H9 (cell line): ENCODE data around the gene C5orf22. TPM values are rescaled to one million over a fixed set of nuclear protein-coding genes. Genes with fewer than 3 reads are reported as not detected.

Experiments used
- DNase-seq: peaks from one replicate; pipeline ENCODE4 v3.0.0-alpha.2; 2017
- H2AFZ ChIP-seq: one replicate; pipeline ENCODE4 v1.6.1; 2013; ENCODE audit warnings: mild to moderate bottlenecking, low read length, control low read depth, moderate library complexity
- H2AK5ac ChIP-seq: 2 replicates; pipeline ENCODE4 v1.6.1; 2013; ENCODE audit warnings: low read length, control low read depth, mixed read lengths; ENCODE audit not compliant: insufficient read length
- H2BK120ac ChIP-seq: one replicate; pipeline ENCODE4 v1.6.1; 2013; ENCODE audit warnings: low read depth, mild to moderate bottlenecking, low read length, control low read depth, inconsistent platforms; ENCODE audit not compliant: poor library complexity, severe bottlenecking
- H2BK12ac ChIP-seq: 2 replicates; pipeline ENCODE4 v1.6.1; 2013; ENCODE audit warnings: low read length, control low read depth, mixed read lengths, low read depth; ENCODE audit not compliant: insufficient read length
- H2BK15ac ChIP-seq: 2 replicates; pipeline ENCODE4 v1.6.1; 2013; ENCODE audit warnings: low read depth, low read length, control low read depth
- H2BK20ac ChIP-seq: one replicate; pipeline ENCODE4 v1.6.1; 2013; ENCODE audit warnings: low read depth, mild to moderate bottlenecking, low read length, control low read depth, inconsistent platforms; ENCODE audit not compliant: poor library complexity, severe bottlenecking
- H2BK5ac ChIP-seq: 2 replicates; pipeline ENCODE4 v1.6.1; 2013; ENCODE audit warnings: low read length, control low read depth, mixed read lengths; ENCODE audit not compliant: insufficient read length
- H3K14ac ChIP-seq: 2 replicates; pipeline ENCODE4 v1.6.1; 2013; ENCODE audit warnings: low read length, control low read depth; ENCODE audit not compliant: insufficient read depth
- H3K18ac ChIP-seq: 2 replicates; pipeline ENCODE4 v1.6.1; 2013; ENCODE audit warnings: low read depth, mild to moderate bottlenecking, mixed read lengths, low read length, control low read depth; ENCODE audit not compliant: insufficient read length
- H3K23ac ChIP-seq: 2 replicates; pipeline ENCODE4 v1.6.1; 2013; ENCODE audit warnings: low read length, control low read depth, mixed read lengths, low read depth; ENCODE audit not compliant: insufficient read length
- H3K23me2 ChIP-seq: 2 replicates; pipeline ENCODE4 v1.6.1; 2013; ENCODE audit warnings: low read depth, mild to moderate bottlenecking, mixed read lengths, low read length, control low read depth; ENCODE audit not compliant: insufficient read length, poor library complexity, severe bottlenecking
- H3K27ac ChIP-seq: 2 replicates; pipeline ENCODE4 v1.5.1; 2013; ENCODE audit warnings: low read length, control low read depth, mixed read lengths, low read depth; ENCODE audit not compliant: insufficient read length
- H3K27me3 ChIP-seq: 2 replicates; pipeline ENCODE4 v1.6.1; 2013; ENCODE audit warnings: low read length, control low read depth, inconsistent platforms; ENCODE audit not compliant: insufficient read depth
- H3K4ac ChIP-seq: 2 replicates; pipeline ENCODE4 v1.6.1; 2013; ENCODE audit warnings: low read depth, mild to moderate bottlenecking, control low read depth, inconsistent platforms, low read length, moderate library complexity
- H3K4me1 ChIP-seq: 2 replicates; pipeline ENCODE4 v1.6.1; 2013; ENCODE audit warnings: low read length, control low read depth, inconsistent platforms; ENCODE audit not compliant: insufficient read depth
- H3K4me2 ChIP-seq: 2 replicates; pipeline ENCODE4 v1.6.1; 2013; ENCODE audit warnings: low read length, control low read depth, mixed read lengths; ENCODE audit not compliant: insufficient read length, insufficient read depth
- H3K56ac ChIP-seq: 2 replicates; pipeline ENCODE4 v1.6.1; 2013; ENCODE audit warnings: low read depth, mild to moderate bottlenecking, mixed read lengths, low read length, control low read depth; ENCODE audit not compliant: insufficient read length
- H3K79me1 ChIP-seq: 2 replicates; pipeline ENCODE4 v1.6.1; 2013; ENCODE audit warnings: low read depth, mild to moderate bottlenecking, moderate library complexity, low read length, control low read depth, inconsistent platforms; ENCODE audit not compliant: insufficient read depth, poor library complexity, severe bottlenecking
- H3K79me2 ChIP-seq: 2 replicates; pipeline ENCODE4 v1.6.1; 2013; ENCODE audit warnings: low read length, control low read depth, inconsistent platforms; ENCODE audit not compliant: insufficient read depth
- H3K9ac ChIP-seq: 2 replicates; pipeline ENCODE4 v1.6.1; 2013; ENCODE audit warnings: low read length, control low read depth, mixed read lengths; ENCODE audit not compliant: insufficient read length; ENCODE audit errors: extremely low read depth
- H3K9me3 ChIP-seq: one replicate; pipeline ENCODE4 v1.6.1; 2013; ENCODE audit warnings: low read depth, low read length, inconsistent platforms; ENCODE audit not compliant: control insufficient read depth
- H3T11ph ChIP-seq: one replicate; pipeline ENCODE4 v1.6.1; 2013; ENCODE audit warnings: mild to moderate bottlenecking, low read length, control low read depth, inconsistent platforms
- H4K20me1 ChIP-seq: one replicate; pipeline ENCODE4 v1.6.1; 2013; ENCODE audit not compliant: control insufficient read depth, insufficient read length, insufficient read depth
- H4K5ac ChIP-seq: 2 replicates; pipeline ENCODE4 v1.6.1; 2013; ENCODE audit warnings: low read depth, mild to moderate bottlenecking, mixed read lengths, low read length, control low read depth; ENCODE audit not compliant: insufficient read length
- H4K8ac ChIP-seq: replicated peaks from 2 replicates; pipeline ENCODE4 v1.6.1; 2013; ENCODE audit warnings: low read length, control low read depth, mixed read lengths, low read depth; ENCODE audit not compliant: insufficient read length
- H4K91ac ChIP-seq: 2 replicates; pipeline ENCODE4 v1.6.1; 2013; ENCODE audit warnings: low read depth, mild to moderate bottlenecking, moderate library complexity, mixed read lengths, low read length, control low read depth; ENCODE audit not compliant: insufficient read length
- H3K27ac Mint-ChIP-seq, 3 experiments: 2 replicates in 2 of 3; 3 replicates in 1 of 3; pipeline ENCODE4 v1.8.0; 2020 to 2021; ENCODE audit warnings: mixed read lengths in 3 of 3, mild to moderate bottlenecking in 1 of 3, moderate library complexity in 1 of 3
- H3K27me3 Mint-ChIP-seq: 2 replicates; pipeline ENCODE4 v1.8.0; 2021; ENCODE audit warnings: low read depth, mild to moderate bottlenecking, moderate library complexity, mixed read lengths
- H3K36me3 Mint-ChIP-seq, 3 experiments: 2 replicates in 2 of 3; 3 replicates in 1 of 3; pipeline ENCODE4 v1.8.0; 2020 to 2021; ENCODE audit warnings: low read depth in 3 of 3, mixed read lengths in 3 of 3; ENCODE audit not compliant: insufficient read depth in 1 of 3
- H3K4me1 Mint-ChIP-seq, 2 experiments: 2 replicates each; pipeline ENCODE4 v1.8.0; 2020; ENCODE audit warnings: mixed read lengths in 2 of 2
- H3K4me3 Mint-ChIP-seq, 2 experiments: 2 replicates in 1 of 2; 3 replicates in 1 of 2; pipeline ENCODE4 v1.8.0; 2020 to 2021; ENCODE audit warnings: mild to moderate bottlenecking in 2 of 2, mixed read lengths in 2 of 2, moderate library complexity in 1 of 2
- H3K9me3 Mint-ChIP-seq, 2 experiments: 2 replicates in 1 of 2; 3 replicates in 1 of 2; pipeline ENCODE4 v1.8.0; 2020; ENCODE audit warnings: mild to moderate bottlenecking in 2 of 2, mixed read lengths in 2 of 2, moderate library complexity in 1 of 2
- CTCF ChIP-seq: fragments of 200-600 bp; sonication (generic); conservative IDR thresholded peaks from 3 replicates; pipeline ENCODE4 v1.8.0; 2021; ENCODE audit warnings: antibody characterized with exemption, mild to moderate bottlenecking
- WGBS: extraction: QIAGEN DNeasy Blood & Tissue Kit; methylation state at CpG from one replicate; pipeline ENCODE4 v1.1.7; 2013; ENCODE audit warnings: missing lambda C conversion rate, low lambda C conversion rate, mixed read lengths; ENCODE audit not compliant: insufficient read length; ENCODE audit errors: extremely low coverage; 5-methylcytosine and 5-hydroxymethylcytosine counted together
- total RNA-seq: library from RNA; stranded (reverse); gene quantifications from 2 replicates; pipeline ENCODE4 v1.2.1, GENCODE V29; 2021

Gene C5orf22
- total RNA-seq, 1 experiment from 2014 or later, result 34.0 TPM

- no peak overlapping the region for H3K56ac ChIP-seq
- no peak overlapping the region for H4K5ac ChIP-seq
- H4K91ac ChIP-seq, result no peak overlapping the region
- no peaks in the 10 kb centered on the region for H4K20me1 ChIP-seq
- H2AFZ ChIP-seq, result no peak overlapping the region
- Mint-ChIP-seq H3K27me3 (no peaks in the 10 kb centered on the region; the same call in 1 of the 2 replicates), H3K4me1 (peaks cover 4% of the 10 kb centered on the region in 2 experiments; a peak in 2 of 4 replicates), H3K27ac (no peak overlapping the region), H3K9me3 (peaks cover 5 to 10% of the 10 kb centered on the region in 2 experiments; a peak in 4 of 5 replicates), H3K36me3 (peaks cover 0 to 9% (median under 1%) of the 10 kb centered on the region in 3 experiments; a peak in 4 of 7 replicates), H3K4me3 (no peak overlapping the region)
- no peak overlapping the region for H2BK5ac ChIP-seq
- no peaks in the 10 kb centered on the region for H3K23me2 ChIP-seq
- H2BK12ac ChIP-seq, result no peak overlapping the region
- no peak for TF ChIP-seq CTCF
- no peak overlapping the region for H2BK15ac ChIP-seq
- H3K79me2 ChIP-seq, result no peaks in the 10 kb centered on the region
- H3K4ac ChIP-seq, result no peak overlapping the region
- no peaks in the 10 kb centered on the region for H3K27me3 ChIP-seq
- no peak overlapping the region for H3K4me2 ChIP-seq
- no peaks in the 10 kb centered on the region for H3K9me3 ChIP-seq
- no peak overlapping the region for H2BK120ac ChIP-seq
- no peak overlapping the region for H3K18ac ChIP-seq
- H3K14ac ChIP-seq, result no peak overlapping the region
- H3K4me1 ChIP-seq, result no peaks in the 10 kb centered on the region
- H3T11ph ChIP-seq, result no peak overlapping the region
- whole genome bisulfite sequencing, result no CpG with 5 or more reads among the region's 2 CpGs
- H2AK5ac ChIP-seq, result no peak overlapping the region
- no peak overlapping the region for H3K27ac ChIP-seq
- no peak for DNase-seq
- H4K8ac ChIP-seq, result no peak overlapping the region
- H3K9ac ChIP-seq, result no peak overlapping the region
- H3K23ac ChIP-seq, result no peak overlapping the region
- H2BK20ac ChIP-seq, result no peak overlapping the region
- H3K79me1 ChIP-seq, result no peaks in the 10 kb centered on the region
Observed at GRCh38 chr5:31579558-31579957, 47.5 kb downstream of the C5orf22 start.
